WTC11 (cell line): ENCODE results near the gene TOX2. TPM values are rescaled to one million over a fixed set of nuclear protein-coding genes. Genes with fewer than 3 reads are reported as not detected.

Source experiments
- ATAC-seq: fragments of 200-7000 bp; cut with Tn5 transposase; 2 replicates; pipeline ENCODE4 v1.10.0; 2021; ENCODE audit warnings: mild to moderate bottlenecking, moderate library complexity
- CTCF ChIA-PET: fragments of 300-600 bp; sonication (Branson Sonifier 250); formaldehyde crosslinking; loops from one replicate; lab custom pipeline; 2021; ENCODE audit warnings: antibody characterized with exemption; lab: Charles Lee
- POLR2A ChIA-PET: fragments of 350-600 bp; sonication (Branson Sonifier 250); formaldehyde crosslinking; loops from one replicate; lab custom pipeline; 2021; ENCODE audit warnings: antibody characterized with exemption; lab: Charles Lee
- DNase-seq: peaks from one replicate; pipeline ENCODE4 v3.0.0; 2021; ENCODE audit warnings: low spot score
- H3K27ac Mint-ChIP-seq: 2 replicates; pipeline ENCODE4 v1.8.0; 2021; ENCODE audit warnings: mixed read lengths
- H3K27me3 Mint-ChIP-seq: 2 replicates; pipeline ENCODE4 v1.8.0; 2021; ENCODE audit warnings: low read depth, mild to moderate bottlenecking, moderate library complexity, mixed read lengths
- H3K36me3 Mint-ChIP-seq: 2 replicates; pipeline ENCODE4 v1.8.0; 2021; ENCODE audit warnings: mixed read lengths
- H3K4me1 Mint-ChIP-seq: 2 replicates; pipeline ENCODE4 v1.8.0; 2022; ENCODE audit warnings: mixed read lengths
- H3K4me3 Mint-ChIP-seq: 2 replicates; pipeline ENCODE4 v1.8.0; 2021; ENCODE audit warnings: mild to moderate bottlenecking, moderate library complexity, mixed read lengths
- H3K9me3 Mint-ChIP-seq: 2 replicates; pipeline ENCODE4 v1.8.0; 2021; ENCODE audit warnings: mixed read lengths
- CREM ChIP-seq: sonication (generic); formaldehyde crosslinking; IDR thresholded peaks from 2 replicates; pipeline ENCODE4 v1.8.1; 2022; ENCODE audit warnings: mild to moderate bottlenecking, missing genetic modification reagents, moderate library complexity
- FOXJ3 ChIP-seq: sonication (generic); formaldehyde crosslinking; IDR thresholded peaks from 2 replicates; pipeline ENCODE4 v1.9.0; 2021; ENCODE audit warnings: missing genetic modification reagents, mild to moderate bottlenecking, borderline replicate concordance
- GRHL2 ChIP-seq: fragments of 250-450 bp; sonication (Bioruptor Pico); IDR thresholded peaks from 2 replicates; pipeline ENCODE4 v1.8.0; 2022; ENCODE audit warnings: mild to moderate bottlenecking, moderate library complexity; ENCODE audit not compliant: insufficient replicate concordance, severe bottlenecking
- GTF2I ChIP-seq: fragments of 250-450 bp; sonication (Bioruptor Pico); conservative IDR thresholded peaks from 2 replicates; pipeline ENCODE4 v1.4.0; 2021; ENCODE audit warnings: mild to moderate bottlenecking
- JAZF1 ChIP-seq: fragments of 250-450 bp; sonication (Bioruptor Pico); IDR thresholded peaks from 2 replicates; pipeline ENCODE4 v1.9.0; 2021; ENCODE audit warnings: moderate library complexity, mild to moderate bottlenecking, inconsistent platforms
- NFYB ChIP-seq: sonication (generic); formaldehyde crosslinking; conservative IDR thresholded peaks from 2 replicates; pipeline ENCODE4 v1.8.0; 2022; ENCODE audit warnings: low read depth, missing genetic modification reagents
- NR2C2 ChIP-seq: sonication (generic); formaldehyde crosslinking; IDR thresholded peaks from 2 replicates; pipeline ENCODE4 v1.8.0; 2022; ENCODE audit warnings: mild to moderate bottlenecking, missing genetic modification reagents
- RELA ChIP-seq: sonication (generic); formaldehyde crosslinking; IDR thresholded peaks from 2 replicates; pipeline ENCODE4 v1.8.1; 2022; ENCODE audit warnings: missing genetic modification reagents, mild to moderate bottlenecking, borderline replicate concordance
- ZBTB21 ChIP-seq: sonication (generic); formaldehyde crosslinking; IDR thresholded peaks from 2 replicates; pipeline ENCODE4 v1.8.1; 2023; ENCODE audit warnings: mild to moderate bottlenecking, missing genetic modification reagents, borderline replicate concordance
- total RNA-seq: library from RNA; stranded (reverse); gene quantifications from 3 replicates; pipeline ENCODE4 v1.2.3, GENCODE V29; 2021
- TF ChIP-seq, protein P1 (sequence below): fragments of 200-600 bp; IDR thresholded peaks from 2 replicates; pipeline ENCODE4 v1.8.0; 2022; ENCODE audit warnings: antibody characterized with exemption
- TF ChIP-seq, protein P2 (sequence below): sonication (generic); formaldehyde crosslinking; IDR thresholded peaks from 2 replicates; pipeline ENCODE4 v1.8.0; 2023; ENCODE audit warnings: missing genetic modification reagents, mild to moderate bottlenecking, borderline replicate concordance
- TF ChIP-seq, protein P3 (sequence below): sonication (generic); formaldehyde crosslinking; conservative IDR thresholded peaks from 2 replicates; pipeline ENCODE4 v1.8.1; 2023; ENCODE audit warnings: mild to moderate bottlenecking, low read depth, missing genetic modification reagents, moderate library complexity
- TF ChIP-seq, protein P4 (sequence below): sonication (generic); formaldehyde crosslinking; IDR thresholded peaks from 2 replicates; pipeline ENCODE4 v1.8.1; 2022; ENCODE audit warnings: mild to moderate bottlenecking, missing genetic modification reagents, moderate library complexity, borderline replicate concordance
- TF ChIP-seq, protein P5 (sequence below): sonication (generic); formaldehyde crosslinking; IDR thresholded peaks from 2 replicates; pipeline ENCODE4 v1.8.0; 2022; ENCODE audit warnings: mild to moderate bottlenecking, missing genetic modification reagents

TOX2 gene
- total RNA-seq, 1 experiment from 2014 or later, result 3.4 TPM

DNA sequence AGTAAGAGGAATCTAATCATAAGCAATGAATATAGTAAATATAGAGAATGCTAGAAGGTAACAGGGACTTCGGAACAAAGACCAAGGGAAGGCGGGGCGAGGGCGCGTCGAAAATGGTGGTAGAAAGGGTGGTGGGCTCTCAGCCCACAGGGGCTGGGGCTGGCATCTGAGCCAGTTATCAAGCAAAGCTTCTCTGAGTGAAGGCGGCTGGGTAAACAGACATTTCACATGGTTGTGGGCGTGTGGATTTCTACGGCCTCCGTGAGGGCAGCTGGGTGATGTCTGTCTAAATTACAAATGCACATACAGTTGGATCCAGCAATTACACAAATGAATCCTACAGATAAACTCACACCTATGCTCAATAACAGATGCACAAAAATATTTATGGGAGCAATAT lies 56.6 kb downstream of the TOX2 start:
- H3K27me3 Mint-ChIP-seq, result no peaks in the 10 kb centered on the region
- no peaks in the 10 kb centered on the region for H3K36me3 Mint-ChIP-seq
- no peak overlapping the region for H3K27ac Mint-ChIP-seq
- H3K4me3 Mint-ChIP-seq, result no peak overlapping the region
- TF ChIP-seq, protein P1, sequence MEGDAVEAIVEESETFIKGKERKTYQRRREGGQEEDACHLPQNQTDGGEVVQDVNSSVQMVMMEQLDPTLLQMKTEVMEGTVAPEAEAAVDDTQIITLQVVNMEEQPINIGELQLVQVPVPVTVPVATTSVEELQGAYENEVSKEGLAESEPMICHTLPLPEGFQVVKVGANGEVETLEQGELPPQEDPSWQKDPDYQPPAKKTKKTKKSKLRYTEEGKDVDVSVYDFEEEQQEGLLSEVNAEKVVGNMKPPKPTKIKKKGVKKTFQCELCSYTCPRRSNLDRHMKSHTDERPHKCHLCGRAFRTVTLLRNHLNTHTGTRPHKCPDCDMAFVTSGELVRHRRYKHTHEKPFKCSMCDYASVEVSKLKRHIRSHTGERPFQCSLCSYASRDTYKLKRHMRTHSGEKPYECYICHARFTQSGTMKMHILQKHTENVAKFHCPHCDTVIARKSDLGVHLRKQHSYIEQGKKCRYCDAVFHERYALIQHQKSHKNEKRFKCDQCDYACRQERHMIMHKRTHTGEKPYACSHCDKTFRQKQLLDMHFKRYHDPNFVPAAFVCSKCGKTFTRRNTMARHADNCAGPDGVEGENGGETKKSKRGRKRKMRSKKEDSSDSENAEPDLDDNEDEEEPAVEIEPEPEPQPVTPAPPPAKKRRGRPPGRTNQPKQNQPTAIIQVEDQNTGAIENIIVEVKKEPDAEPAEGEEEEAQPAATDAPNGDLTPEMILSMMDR, result no peak
- TF ChIP-seq RELA (no peak), FOXJ3 (CRISPR knock-in tag) (no peak), GRHL2 (no peak), JAZF1 (CRISPR knock-in tag) (no peak), CREM (CRISPR knock-in tag) (no peak), NFYB (CRISPR knock-in tag) (no peak), ZBTB21 (CRISPR knock-in tag) (no peak), GTF2I (CRISPR knock-in tag) (no peak)
- TF ChIP-seq, protein P2, sequence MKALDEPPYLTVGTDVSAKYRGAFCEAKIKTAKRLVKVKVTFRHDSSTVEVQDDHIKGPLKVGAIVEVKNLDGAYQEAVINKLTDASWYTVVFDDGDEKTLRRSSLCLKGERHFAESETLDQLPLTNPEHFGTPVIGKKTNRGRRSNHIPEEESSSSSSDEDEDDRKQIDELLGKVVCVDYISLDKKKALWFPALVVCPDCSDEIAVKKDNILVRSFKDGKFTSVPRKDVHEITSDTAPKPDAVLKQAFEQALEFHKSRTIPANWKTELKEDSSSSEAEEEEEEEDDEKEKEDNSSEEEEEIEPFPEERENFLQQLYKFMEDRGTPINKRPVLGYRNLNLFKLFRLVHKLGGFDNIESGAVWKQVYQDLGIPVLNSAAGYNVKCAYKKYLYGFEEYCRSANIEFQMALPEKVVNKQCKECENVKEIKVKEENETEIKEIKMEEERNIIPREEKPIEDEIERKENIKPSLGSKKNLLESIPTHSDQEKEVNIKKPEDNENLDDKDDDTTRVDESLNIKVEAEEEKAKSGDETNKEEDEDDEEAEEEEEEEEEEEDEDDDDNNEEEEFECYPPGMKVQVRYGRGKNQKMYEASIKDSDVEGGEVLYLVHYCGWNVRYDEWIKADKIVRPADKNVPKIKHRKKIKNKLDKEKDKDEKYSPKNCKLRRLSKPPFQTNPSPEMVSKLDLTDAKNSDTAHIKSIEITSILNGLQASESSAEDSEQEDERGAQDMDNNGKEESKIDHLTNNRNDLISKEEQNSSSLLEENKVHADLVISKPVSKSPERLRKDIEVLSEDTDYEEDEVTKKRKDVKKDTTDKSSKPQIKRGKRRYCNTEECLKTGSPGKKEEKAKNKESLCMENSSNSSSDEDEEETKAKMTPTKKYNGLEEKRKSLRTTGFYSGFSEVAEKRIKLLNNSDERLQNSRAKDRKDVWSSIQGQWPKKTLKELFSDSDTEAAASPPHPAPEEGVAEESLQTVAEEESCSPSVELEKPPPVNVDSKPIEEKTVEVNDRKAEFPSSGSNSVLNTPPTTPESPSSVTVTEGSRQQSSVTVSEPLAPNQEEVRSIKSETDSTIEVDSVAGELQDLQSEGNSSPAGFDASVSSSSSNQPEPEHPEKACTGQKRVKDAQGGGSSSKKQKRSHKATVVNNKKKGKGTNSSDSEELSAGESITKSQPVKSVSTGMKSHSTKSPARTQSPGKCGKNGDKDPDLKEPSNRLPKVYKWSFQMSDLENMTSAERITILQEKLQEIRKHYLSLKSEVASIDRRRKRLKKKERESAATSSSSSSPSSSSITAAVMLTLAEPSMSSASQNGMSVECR (CRISPR knock-in tag), result no peak
- TF ChIP-seq, protein P3, sequence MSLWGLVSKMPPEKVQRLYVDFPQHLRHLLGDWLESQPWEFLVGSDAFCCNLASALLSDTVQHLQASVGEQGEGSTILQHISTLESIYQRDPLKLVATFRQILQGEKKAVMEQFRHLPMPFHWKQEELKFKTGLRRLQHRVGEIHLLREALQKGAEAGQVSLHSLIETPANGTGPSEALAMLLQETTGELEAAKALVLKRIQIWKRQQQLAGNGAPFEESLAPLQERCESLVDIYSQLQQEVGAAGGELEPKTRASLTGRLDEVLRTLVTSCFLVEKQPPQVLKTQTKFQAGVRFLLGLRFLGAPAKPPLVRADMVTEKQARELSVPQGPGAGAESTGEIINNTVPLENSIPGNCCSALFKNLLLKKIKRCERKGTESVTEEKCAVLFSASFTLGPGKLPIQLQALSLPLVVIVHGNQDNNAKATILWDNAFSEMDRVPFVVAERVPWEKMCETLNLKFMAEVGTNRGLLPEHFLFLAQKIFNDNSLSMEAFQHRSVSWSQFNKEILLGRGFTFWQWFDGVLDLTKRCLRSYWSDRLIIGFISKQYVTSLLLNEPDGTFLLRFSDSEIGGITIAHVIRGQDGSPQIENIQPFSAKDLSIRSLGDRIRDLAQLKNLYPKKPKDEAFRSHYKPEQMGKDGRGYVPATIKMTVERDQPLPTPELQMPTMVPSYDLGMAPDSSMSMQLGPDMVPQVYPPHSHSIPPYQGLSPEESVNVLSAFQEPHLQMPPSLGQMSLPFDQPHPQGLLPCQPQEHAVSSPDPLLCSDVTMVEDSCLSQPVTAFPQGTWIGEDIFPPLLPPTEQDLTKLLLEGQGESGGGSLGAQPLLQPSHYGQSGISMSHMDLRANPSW (CRISPR knock-in tag), result no peak
- TF ChIP-seq, protein P4, sequence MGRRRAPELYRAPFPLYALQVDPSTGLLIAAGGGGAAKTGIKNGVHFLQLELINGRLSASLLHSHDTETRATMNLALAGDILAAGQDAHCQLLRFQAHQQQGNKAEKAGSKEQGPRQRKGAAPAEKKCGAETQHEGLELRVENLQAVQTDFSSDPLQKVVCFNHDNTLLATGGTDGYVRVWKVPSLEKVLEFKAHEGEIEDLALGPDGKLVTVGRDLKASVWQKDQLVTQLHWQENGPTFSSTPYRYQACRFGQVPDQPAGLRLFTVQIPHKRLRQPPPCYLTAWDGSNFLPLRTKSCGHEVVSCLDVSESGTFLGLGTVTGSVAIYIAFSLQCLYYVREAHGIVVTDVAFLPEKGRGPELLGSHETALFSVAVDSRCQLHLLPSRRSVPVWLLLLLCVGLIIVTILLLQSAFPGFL (CRISPR knock-in tag), result no peak
- TF ChIP-seq, all 79 proteins: peak for 0
- Mint-ChIP-seq H3K4me1 (no peaks in the 10 kb centered on the region; the same call in 1 of the 2 replicates), H3K9me3 (no peaks in the 10 kb centered on the region; the same call in 1 of the 2 replicates)
- DNase-seq, result no peak
- no peak for ATAC-seq
- POLR2A ChIA-PET, result no interaction called here
- CTCF ChIA-PET, result no interaction called here

GRCh38 chr20:43972051-43972450 lies 57.4 kb downstream of the TOX2 start:
- Mint-ChIP-seq H3K27ac (no peak overlapping the region), H3K9me3 (no peaks in the 10 kb centered on the region; the same call in 1 of the 2 replicates), H3K36me3 (no peaks in the 10 kb centered on the region), H3K4me1 (no peaks in the 10 kb centered on the region; the same call in 1 of the 2 replicates), H3K4me3 (no peak overlapping the region), H3K27me3 (no peaks in the 10 kb centered on the region)
- CTCF ChIA-PET, result no interaction called here
- POLR2A ChIA-PET, result no interaction called here
- ATAC-seq (no peak), DNase-seq (no peak)
- no peak for TF ChIP-seq GTF2I (CRISPR knock-in tag)
- TF ChIP-seq, protein P5, sequence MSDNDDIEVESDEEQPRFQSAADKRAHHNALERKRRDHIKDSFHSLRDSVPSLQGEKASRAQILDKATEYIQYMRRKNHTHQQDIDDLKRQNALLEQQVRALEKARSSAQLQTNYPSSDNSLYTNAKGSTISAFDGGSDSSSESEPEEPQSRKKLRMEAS (CRISPR knock-in tag), result no peak
- no peak for TF ChIP-seq NR2C2 (CRISPR knock-in tag)
